HG03103 (cell line): Measurements from ENCODE around the gene PILRB.

Experiments
- ATAC-seq: cut with Tn5 transposase; IDR thresholded peaks from one replicate; pipeline ENCODE4 v1.9.1; 2021; ENCODE audit warnings: low read depth; ENCODE audit not compliant: unreplicated experiment

Gene PILRB

GRCh38 chr7:100400656-100401055, 42.7 kb downstream of the PILRB start:
- ATAC-seq, result no peak

GRCh38 chr7:100401811-100402210, 43.9 kb downstream of the PILRB start:
- ATAC-seq, result no peak

GRCh38 chr7:100402241-100402640, 44.3 kb downstream of the PILRB start:
- ATAC-seq, result no peak

GRCh38 chr7:100406767-100407166, 48.9 kb downstream of the PILRB start:
- no peak for ATAC-seq

GRCh38 chr7:100407285-100408180, 49.6 kb downstream of the PILRB start:
- ATAC-seq, result no peak

- ATAC-seq, result no peak
Measured at GRCh38 chr7:100411101-100411500, 53.2 kb downstream of the PILRB start.

- ATAC-seq, result no peak
Measured at GRCh38 chr7:100413346-100413745, 55.4 kb downstream of the PILRB start.

GRCh38 chr7:100413889-100414288, 56.0 kb downstream of the PILRB start:
- ATAC-seq, result no peak

- no peak for ATAC-seq
Measured at GRCh38 chr7:100415448-100415847, 57.5 kb downstream of the PILRB start.
